TTC549 (cell line): ENCODE measurements around the gene TCP11.

Experiments used
- FAIRE-seq: peaks from 2 replicates; lab custom pipeline; 2012; peaks lifted over from hg19 to GRCh38; lab: Jason Lieb, UNC

Gene TCP11

DNA sequence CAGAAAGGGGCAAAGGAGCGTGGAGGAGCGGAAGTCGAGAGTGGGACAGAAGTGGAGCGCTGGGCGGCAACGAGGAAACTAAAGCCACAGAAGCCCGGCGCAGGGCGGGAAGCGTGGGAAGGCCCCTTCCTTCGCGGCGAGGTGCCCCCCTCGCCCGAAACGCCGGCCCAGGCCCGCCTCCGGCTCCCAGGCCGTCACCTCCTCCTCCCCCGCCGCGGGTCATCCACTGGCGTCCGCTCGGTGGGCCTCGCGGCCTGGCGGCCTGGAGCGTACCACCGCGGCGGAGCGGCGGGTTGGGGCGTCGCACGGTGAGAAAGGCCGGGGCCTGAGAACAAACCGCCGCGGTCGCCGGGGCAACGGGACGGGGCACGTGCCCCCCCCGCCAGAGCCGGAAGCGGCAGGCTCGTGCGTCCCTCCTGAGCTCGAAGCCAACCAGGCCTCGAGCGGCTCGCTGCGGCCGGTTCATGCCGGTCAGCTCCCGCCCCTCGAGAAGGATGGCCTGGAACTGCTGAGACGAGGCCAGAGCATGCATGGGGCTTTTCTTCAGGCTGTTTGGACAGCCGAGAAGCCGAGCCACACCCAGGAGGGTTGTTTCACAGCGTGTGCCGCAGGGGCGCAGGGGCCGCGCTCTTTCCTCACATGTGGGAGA, at the start of gene TCP11:
TSS of gene TCP11 (minus strand) at position 333 of the 649 bp plus-strand sequence. CDS start 469 bp downstream, outside the sequence.
- no peak for FAIRE-seq

DNA sequence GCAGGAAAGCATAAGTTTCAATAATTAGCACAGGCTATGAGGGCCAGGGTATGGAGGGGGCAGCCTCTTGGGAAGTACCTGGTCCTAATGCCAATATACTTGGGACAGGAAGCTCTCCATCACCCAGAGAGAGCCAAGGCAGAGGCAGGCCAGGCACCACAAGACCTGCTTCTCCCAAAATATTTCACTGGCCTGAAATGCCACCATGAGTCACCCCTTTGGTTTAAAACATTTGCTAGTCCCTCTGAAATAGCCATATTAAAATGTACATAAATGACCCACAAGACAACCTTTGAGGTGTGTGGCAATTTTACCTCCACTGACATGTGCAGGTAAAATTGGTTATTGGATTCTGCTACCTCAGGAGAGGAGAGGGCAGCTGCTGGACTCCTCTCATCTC, 49.2 kb upstream of the TCP11 start:
- FAIRE-seq, result no peak

GRCh38 chr6:35188886-35189285, 47.7 kb upstream of the TCP11 start:
- FAIRE-seq, result no peak

- no peak for FAIRE-seq
These were observed 45.4 kb upstream of the TCP11 start for GRCh38 chr6:35186571-35186970.

DNA sequence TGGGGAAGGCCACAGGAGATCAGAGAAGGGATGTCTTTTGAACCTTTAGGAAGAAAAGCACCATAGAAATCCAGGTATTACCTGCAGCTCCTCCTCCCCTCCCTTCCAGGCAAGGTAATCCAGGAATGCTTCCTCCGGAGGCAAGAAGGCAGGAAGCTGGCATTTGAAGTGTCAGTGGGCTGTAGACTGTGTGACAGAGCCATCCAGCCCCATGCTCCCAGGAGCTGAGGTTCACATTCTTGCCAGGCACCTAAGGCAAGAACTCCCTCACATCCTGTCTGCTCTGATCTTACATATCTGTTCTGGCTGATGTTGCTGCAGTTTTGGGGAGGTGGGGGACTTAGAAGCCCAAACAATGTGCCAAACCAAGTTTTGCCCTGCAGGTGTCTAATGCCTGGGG, 44.8 kb upstream of the TCP11 start:
- FAIRE-seq, result no peak

- no peak for FAIRE-seq
These were observed 44.2 kb upstream of the TCP11 start for GRCh38 chr6:35185302-35185681.

DNA sequence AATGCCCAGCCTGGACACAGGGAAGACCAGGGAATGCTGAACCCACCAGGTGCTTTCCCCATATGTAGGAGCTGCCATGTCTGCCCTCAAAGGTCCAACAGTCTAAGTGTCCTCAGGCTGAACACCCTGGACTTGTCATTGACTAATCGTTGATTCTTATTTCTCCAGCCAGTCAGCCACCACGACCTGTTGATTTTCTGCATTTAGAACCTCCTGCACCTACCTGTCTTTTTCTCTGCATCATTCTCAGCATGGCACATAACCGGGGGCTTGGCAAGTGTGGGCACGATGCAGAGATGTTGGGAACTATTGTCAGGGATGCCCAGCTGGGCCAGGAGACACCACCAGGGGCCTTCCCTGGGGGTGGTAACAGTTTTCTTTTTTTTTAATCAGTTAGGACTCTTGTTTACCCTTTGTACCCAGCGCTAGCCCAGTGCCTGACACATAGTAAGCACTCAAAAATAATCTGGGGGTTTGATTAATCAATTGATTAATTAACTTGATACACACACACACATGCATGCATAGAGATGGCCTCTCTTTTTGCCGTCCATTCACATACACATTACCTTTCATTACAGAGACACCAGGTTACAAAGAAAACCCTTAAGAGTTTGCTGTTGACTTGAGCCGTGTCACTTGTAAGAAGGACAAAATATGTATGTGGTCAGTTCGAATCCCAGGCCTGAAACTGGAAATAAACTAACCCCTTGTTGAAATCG, 43.6 kb upstream of the TCP11 start:
- FAIRE-seq, result no peak

GRCh38 chr6:35183935-35184334, 42.8 kb upstream of the TCP11 start:
- no peak for FAIRE-seq

DNA sequence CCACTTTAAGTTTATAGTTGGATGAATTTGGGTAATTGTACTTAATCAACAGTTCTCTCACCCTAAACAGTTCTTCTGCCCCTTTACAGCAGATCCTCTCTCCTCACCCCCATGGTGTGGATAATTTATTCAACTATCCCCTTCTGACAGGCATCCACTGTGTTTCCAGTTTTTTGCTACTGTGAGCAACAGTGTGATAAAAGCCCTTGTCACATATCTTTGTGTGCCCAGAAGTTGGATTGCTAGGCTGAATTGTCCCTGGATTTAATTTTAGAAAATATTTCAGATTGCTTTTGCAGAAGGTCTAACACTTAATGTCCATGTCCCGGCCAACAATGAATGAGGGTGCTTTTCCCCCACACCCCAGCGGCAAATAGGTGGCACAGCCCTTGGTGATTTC, 42.1 kb upstream of the TCP11 start:
- FAIRE-seq, result no peak

DNA sequence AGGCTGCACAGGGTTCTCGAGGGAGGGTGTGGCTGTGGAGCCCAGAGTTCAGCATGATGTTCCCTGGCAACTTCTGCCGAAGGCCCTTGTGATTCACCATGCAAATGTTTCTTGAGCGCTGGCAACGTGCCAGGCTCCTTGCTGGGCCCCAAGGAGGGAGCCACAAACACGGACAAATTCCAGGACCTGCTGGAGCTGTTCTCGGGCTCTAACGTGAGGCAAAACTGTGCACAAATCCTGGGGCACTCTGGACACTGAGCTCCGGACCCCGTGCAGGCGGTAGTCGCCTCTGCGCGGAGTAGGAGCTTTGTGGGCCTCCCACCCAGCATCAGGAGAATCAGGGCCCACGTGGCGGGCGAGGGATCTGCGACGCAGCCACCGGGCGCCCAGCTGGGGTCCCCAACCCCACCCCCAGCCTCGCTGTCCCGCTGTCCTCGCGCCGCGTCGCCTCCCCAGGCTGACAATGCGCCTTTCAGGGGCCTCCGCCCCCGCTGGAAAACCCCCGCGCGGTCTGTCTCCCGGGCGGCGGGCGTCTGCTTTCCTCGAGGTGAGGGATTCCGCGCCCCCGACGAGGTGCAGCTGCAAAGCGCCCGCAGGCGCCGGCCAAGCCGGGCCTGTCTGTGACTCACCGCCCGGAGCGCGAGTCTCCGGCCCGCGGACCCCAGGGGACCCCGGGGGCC, 40.9 kb upstream of the TCP11 start:
- FAIRE-seq, result no peak

DNA sequence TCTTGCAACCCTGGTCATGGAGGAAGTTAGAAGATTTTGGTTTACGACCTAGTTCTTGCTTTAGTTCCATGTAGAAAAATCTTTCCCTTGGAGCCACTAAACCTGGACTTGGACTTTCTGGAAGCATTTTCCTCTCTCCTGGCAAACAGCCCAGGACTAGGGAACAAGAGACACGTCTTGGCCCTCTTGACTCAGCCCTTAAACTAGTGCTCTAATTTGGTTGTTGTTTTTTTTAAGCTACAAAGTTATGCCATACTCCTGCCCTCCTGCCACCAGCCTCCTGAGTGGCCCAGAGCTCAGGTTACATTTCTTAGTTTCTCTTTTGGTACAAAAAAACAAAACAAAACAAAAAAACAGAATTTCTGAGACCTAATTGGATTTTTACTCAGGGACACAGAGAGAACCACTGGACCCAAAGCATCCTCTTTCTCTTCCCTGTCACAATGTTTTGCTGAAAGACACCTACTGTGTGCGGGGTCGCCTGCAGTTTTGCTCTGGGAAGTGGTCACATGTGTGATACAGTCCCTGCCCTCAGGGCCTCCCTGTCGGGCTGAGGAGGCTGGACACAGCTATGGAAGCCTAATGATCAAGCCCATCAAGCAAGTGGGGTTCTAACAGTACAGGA, 40.3 kb upstream of the TCP11 start:
- FAIRE-seq, result peak; percentile 9

DNA sequence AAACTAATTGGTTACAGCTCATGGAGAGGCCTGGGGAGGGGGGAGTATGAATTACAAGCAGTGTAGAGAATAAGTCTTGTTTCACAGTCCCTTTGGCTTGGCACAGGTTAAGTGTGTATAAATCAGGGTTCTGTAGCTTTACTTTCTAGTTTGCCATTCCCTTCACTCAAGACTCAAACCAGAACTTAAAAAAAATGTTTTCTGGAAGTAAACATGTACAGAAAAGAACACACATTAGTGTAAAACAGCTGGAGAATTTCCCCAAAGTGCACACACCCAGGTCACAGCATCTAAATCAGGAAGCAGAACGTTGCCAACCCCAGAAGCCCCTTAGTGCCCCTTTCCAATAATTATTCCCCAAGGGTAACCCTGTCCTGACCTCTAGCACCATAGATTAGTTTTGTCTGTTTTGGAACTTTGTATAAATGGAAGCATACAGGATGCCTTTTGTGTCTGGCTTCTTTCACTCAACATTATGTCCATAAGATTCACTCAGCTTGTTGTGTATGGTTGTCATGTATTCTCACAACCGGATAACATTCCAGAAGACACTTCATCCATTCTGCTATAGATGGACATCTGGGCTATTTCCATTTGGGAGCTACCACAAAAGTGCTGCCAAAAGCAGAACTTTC, 38.9 kb upstream of the TCP11 start:
- FAIRE-seq, result peak; percentile 92

DNA sequence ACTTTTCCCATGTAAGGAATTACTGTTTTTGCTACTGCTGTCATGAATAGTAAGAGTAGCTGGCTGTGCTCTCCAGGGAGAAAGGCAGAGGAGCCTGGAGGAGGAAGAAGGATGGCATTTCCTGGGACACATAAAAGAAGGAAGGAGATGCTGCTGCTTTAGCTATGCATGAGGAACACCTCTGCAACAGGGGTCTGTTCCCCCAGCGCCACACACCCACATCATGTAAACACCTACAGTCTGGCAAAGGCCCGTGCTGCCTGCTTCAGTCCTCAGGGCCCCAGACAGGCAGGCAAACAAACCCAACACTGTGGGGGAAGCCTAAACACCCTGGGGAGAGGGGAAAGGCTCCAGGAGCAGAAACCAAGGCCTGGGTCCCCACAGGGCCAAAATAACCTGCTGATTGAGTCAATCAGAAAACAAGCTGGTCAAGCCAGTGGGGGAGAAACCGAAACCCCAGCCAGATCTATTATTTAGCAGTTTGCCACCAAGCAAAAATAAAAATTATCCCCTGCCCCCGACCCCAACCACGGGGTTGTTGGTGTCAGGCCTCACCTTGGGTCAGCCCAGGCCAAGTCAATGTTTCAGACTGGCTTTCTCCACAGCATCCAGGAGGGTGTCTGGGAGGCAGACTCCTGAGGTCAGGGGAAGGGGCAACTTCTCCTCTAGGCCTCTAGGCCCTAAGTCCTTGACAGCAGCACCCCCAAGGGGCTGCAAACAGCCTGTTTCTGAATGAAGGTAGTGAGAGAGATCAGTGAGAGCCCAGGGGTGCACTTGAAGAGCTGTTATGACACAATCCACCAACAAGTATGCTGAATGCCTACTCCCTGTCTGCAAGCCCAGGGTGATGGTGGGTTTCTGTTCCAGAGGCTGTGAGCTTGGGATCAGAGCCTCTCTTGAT, 38.0 kb upstream of the TCP11 start:
- FAIRE-seq, result no peak

DNA sequence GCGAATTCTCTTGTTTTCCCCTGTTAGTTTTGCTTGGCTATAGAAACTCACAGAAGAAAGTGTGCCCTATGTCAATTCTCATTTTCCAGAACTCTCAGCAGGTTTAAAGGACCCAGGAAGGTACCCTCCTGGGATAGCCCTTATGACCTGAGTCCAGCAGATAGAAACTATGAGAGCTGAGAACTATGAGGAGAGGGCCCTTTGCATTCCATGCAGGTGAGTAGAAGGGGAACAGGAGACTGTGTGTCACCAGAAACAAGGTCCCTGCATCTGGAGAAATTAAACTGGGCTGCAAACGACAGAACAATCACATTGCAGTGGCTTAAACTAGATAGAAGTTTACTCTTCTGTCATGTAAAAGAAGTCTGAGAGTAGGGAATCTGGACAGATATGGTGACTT, 36.9 kb upstream of the TCP11 start:
- no peak for FAIRE-seq

DNA sequence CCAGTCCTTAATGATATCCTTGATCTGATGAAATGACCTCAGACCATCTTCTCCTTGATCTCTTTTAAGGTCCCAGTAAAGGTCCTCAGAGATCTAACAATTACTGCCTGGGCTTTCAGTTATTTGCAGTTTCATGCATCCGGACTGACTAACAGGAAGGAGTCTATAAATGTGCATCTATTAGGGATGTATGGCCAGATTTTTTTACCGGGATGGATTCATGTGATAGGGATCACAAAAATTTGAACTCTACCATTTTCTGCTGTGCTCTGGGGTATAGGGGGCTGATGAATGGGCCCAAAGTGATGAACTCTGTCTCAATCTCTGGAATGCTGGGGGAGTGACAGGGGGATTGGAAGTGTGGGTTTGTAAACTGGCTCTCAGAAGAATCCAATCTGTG, 36.5 kb upstream of the TCP11 start:
- peak; percentile 62 for FAIRE-seq

DNA sequence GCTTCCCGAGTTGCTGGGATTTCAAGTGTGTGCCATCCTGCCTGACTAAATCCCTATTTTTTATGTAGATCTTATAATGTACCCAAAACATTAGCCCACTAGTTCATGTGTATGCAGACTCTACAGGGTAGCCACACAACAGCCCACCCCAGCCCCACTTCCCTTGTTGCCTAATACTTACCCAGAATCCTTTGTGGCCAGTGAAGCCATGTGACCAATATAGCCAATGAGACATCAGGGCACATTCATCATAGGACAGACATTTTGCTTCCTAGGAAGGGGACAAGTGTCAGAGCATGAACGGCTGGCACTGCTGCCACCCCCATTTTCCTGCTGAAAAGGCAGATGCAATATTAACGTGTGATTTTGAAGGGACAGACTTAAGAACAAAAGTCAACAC, 36.0 kb upstream of the TCP11 start:
- no peak for FAIRE-seq

- FAIRE-seq, result no peak
These were observed 35.3 kb upstream of the TCP11 start for GRCh38 chr6:35176301-35177024.

- no peak for FAIRE-seq
These were observed 33.4 kb upstream of the TCP11 start for GRCh38 chr6:35174501-35174900.

- FAIRE-seq, result no peak
These were observed 32.9 kb upstream of the TCP11 start for GRCh38 chr6:35174088-35174434.

DNA sequence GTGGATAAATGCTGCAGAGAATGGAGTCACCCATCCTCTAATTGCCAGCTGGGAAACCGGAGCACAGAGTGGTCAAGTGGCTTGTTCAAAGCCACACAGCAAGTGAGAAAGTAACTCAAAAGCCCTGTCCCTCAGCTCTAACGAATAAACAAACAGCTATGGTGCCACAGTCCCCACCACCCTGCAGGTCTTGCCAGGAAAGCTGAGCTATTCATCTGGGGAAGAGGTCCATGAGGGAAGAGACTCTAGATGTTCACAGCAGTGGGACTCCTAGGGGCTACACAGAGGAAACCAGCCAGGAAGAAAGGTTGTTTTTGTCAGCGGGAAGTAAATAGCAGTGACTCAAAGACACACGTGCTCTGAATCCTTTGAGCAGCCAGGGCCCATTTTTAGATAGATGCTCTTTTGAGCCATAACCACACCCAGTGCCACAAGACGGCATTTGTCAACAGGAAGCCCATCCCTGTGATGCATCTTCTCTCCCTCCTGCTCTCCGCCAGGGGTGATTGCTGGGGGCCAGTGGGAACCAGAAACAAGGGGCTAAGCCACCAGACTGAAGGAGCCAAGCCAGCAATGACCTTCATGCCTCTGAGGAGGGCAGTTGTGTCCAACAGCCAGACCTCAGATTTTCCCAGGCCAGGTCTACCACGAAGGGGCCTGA, 32.4 kb upstream of the TCP11 start:
- FAIRE-seq, result no peak

DNA sequence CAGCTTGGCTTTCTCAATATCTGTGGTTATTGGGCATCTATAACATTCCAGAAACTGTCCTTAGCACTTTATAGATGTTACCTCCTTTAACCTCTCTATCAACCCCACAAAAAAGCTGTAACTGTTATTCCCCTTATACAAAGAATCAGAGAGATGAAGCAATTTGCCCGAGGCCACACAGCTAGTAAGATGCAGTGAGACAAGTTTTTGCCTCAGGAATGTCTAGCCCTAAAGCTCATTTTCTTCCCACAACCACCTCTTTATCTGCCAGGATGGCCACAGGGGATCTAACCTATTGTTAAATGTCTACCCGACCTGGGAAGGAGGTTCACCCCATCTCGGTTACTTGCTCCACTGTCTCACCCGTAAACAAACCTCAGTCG, 31.9 kb upstream of the TCP11 start:
- no peak for FAIRE-seq
